HFF-Myc (cell line): ENCODE measurements around the gene DDX24.

Experiments used
- DNase-seq: peaks from one replicate; pipeline ENCODE4 v3.0.0-alpha.2; 2011; ENCODE audit warnings: low read depth; ENCODE audit errors: extremely low read depth
- H3K4me3 ChIP-seq: replicated peaks from 2 replicates; pipeline ENCODE4 v1.5.1; 2011; ENCODE audit warnings: low read depth, mild to moderate bottlenecking, control low read depth, low read length
- CTCF ChIP-seq: IDR thresholded peaks from 2 replicates; pipeline ENCODE4 v1.5.1; 2012; ENCODE audit warnings: mild to moderate bottlenecking, low read depth, low read length, control low read depth; ENCODE audit errors: missing control alignments

Gene DDX24

GRCh38 chr14:94101748-94102147, 20.7 kb upstream of the DDX24 start:
- no peak for DNase-seq
- no peak for TF ChIP-seq CTCF
- no peak overlapping the region for H3K4me3 ChIP-seq

GRCh38 chr14:94100847-94101246, 19.8 kb upstream of the DDX24 start:
- TF ChIP-seq CTCF: no peak
- no peak overlapping the region for H3K4me3 ChIP-seq
- DNase-seq: no peak

- DNase-seq: no peak
- no peak for TF ChIP-seq CTCF
- H3K4me3 ChIP-seq: no peak overlapping the region
Observed at GRCh38 chr14:94099006-94099405, 18.0 kb upstream of the DDX24 start.

- TF ChIP-seq CTCF: no peak
- H3K4me3 ChIP-seq: no peak overlapping the region
- DNase-seq: peak; percentile 70
Observed at GRCh38 chr14:94098326-94098992, 17.5 kb upstream of the DDX24 start.

GRCh38 chr14:94097091-94097490, 16.1 kb upstream of the DDX24 start:
- DNase-seq: no peak
- no peak overlapping the region for H3K4me3 ChIP-seq
- no peak for TF ChIP-seq CTCF

- no peak for TF ChIP-seq CTCF
- no peak overlapping the region for H3K4me3 ChIP-seq
- DNase-seq: no peak
Observed at GRCh38 chr14:94093418-94093817, 12.4 kb upstream of the DDX24 start.

- H3K4me3 ChIP-seq: no peak overlapping the region
- TF ChIP-seq CTCF: no peak
- DNase-seq: no peak
Observed at GRCh38 chr14:94089479-94089878, 8.5 kb upstream of the DDX24 start.
